ENCODE measurements around the gene BORCS5.

BORCS5 gene

DNA sequence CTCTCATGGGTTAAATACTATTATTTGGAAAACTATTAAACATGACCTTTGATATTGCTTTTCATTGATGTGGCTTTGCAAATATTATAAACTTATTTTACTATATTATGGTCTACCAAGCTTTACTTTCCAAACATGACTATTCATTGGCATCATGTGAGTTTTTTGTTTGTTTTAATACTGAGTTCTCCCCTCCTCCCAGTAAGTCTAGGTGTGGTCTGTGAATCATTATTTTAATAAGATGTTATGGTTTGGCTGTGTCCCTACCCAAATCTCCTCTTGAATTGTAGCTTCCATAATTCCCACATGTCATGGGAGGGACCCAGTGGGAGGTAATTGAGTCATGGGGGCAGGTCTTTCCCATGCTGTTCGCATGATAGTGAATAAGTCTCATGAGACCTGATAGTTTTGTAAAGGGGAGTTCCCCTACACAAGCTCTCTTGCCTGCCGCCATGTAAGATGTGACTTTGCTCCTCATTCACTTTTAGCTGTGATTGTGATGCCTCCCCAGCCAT lies 80.0 kb downstream of the BORCS5 start:
- DNase-seq (ENCODE audit: low read depth): no peak

DNA sequence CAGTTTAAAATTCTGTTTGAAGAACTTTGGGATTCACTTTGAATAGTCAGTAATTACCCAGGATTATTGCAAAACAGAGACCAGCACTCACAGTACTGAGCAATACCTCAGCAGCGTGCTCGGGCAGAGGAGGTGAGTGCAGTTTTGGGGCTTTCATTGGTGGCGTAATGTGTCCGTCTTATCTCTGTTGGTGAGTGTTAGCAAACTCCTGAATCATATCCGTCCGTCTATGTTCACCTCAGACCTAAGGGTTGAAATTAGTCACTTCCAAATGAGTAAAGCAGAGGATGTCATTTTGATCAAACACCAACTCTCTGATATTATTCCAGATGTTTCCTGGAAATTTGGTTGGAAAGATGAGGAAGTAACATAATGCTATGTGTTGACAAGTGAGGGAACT lies 82.8 kb downstream of the BORCS5 start:
- no peak for DNase-seq (ENCODE audit: low read depth)

DNA sequence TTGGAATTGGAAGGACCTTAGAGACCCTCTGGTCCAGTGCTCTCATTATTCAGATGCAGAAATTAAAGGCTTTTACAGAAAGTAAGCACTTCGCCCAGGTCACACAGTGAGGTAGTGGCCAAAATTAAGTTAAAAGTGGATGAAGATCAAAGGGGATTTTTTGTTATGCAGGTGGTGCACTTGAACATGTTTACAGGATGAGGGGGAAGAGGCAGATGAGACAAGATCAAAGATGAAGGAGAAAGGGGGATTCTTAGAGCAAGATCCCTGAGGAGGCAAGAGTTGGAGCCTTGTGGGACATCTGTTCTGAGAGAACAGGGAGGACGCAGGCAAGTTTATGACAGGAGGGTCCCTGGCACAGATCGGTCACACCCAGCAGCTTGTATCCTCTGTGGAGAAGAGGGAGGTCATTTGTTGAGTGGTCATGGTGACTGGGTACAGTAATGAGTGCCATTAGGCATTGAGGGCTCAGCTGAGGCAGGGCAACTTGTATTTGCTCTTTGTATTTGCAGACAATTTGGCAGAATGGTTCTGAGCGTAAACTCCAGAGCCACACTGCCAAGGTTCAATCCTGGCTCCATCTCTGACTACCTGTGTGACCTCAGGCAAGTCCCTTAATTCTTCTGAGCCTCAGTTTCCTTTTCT lies 84.0 kb downstream of the BORCS5 start:
- no peak for DNase-seq (ENCODE audit: low read depth)

DNA sequence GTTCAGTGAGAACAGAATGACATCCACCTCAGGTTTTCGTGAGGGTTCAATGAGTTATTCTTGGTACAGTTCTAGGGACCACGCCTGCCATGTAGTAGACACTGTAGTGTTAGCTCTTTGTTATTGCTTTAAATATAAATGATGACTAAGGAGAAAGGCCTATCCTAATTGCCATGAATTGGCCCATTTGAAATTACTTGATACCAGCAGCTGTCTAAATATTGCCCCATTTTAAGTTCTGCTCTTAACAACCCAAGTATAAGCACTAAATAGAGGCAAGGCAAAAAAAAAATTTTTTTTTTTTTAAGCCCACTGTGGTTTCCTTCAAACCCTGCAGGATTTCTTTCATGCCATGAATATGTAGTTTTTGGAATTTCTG lies 84.5 kb downstream of the BORCS5 start:
- DNase-seq (ENCODE audit: low read depth): no peak

DNA sequence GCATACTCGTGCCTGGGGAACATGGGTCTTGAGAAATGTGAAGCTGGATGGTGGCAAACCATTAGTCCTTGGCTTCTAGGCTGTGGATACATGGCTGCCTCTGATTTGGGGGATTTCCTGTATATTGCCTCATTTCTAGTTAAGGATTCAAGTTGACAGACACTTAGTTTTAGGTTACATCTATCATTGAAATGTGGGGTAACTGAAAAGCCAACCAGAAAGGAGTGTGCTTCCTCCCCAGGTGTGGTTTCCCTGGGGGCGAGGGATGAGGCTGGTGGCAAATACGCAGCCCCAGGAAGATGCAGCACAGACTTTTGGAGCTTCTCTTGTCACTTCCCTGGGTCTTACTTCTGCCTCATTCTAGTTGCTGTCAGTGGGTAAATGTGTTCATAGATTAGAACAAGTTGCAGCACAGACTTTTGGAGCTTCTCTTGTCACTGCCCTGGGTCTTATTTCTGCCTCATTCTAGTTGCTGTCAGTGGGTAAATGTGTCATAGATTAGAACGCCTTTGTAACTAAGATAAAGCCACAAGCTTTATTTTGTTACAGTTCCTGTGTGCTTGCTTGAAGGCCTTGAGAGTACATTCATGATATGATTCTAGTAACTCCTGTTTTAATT lies 85.1 kb downstream of the BORCS5 start:
- DNase-seq (ENCODE audit: low read depth): no peak

DNA sequence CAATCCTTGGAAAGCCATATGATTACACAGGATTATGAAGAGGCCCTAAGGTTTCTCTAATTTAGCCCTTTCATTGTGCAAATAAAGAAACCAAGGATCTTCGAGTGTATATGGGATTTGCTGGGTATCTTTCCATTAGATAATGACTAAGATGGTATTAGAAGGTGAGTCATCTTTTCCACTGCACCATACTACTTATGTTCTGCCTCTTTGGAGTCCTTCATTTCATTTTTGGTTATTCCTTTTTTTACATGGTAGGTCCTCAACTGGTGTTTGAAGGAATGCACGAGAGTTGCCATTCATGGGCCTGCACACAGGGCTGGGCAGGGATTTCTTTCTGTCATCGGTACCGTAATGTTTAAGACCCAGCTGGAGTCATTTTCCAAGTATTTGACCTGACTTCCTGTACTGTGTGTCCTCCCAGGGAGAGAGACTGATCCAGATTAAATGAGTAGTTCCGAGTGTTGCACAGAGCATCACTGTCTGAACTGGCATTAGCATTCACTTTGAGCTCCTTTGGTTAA lies 85.7 kb downstream of the BORCS5 start:
- no peak for DNase-seq (ENCODE audit: low read depth)

DNA sequence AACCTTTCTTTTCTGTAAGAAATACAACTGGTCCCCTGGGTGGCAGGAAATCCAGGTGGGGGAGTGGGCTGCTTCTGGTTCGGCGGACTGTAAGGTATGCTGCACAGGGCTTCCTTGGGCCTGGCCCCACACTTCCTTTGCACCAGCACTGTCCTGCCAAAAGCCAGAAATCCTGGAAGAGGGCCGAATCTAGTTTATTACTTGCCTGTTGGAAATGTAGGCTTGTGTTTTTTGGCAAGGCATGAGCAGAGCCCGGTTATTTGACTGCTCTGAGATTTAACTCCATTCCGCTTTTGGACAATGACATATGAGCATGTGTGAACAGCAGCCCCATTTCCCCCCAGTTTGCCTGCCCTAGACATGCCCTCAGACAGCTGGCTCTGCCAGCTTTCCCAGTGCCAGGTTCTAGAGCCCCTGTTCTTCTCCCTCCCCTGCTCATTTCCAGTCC lies 86.6 kb downstream of the BORCS5 start:
- DNase-seq (ENCODE audit: low read depth): no peak

DNA sequence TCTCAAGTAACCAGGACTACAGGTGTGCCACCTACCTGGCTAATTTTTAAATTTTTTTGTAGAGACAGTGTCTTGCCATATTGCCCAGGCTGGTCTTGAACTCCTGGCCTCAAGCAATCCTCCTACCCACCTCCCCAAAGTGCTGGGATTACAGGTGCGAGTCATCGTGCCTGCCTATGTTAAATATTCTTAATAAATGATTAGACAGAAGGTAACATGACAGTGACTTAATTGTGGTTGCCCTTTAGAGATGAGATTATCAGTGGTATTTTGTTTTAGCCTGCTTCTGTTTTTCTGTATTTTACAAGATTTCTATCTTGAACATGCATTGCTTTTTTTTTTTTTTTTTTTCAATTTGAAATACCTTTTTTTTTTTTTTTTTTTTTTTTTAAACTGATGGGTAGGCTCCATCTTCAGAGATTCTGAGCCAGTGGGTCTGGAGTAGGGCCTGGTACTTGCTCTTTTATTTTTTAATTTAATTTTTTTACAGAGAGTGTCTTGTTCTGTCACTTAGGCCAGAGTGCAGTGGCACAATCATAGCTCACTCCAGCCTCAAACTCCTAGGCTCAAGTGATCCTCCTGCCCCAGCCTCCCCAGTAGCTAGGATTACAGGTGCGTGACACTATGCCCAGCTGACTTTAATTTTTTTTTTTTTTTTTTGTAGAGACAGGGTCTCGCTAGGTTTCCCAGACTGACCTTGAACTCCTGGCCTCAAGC lies 88.4 kb downstream of the BORCS5 start:
- DNase-seq (ENCODE audit: low read depth): no peak

DNA sequence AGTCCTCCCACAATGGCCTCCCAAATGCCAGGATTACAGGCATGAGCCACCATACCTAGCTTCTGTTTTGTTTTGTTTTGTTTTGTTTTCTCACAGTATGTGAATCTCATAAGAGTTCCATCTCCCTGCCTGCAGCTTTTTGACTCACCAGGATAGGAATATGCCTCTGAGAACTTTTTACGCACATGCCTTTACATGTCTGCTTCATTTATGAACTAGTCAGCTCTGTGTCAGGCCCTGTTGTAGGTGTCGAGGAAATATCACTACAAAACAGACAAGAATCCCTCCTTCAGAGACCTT lies 89.0 kb downstream of the BORCS5 start:
- no peak for DNase-seq (ENCODE audit: low read depth)

DNA sequence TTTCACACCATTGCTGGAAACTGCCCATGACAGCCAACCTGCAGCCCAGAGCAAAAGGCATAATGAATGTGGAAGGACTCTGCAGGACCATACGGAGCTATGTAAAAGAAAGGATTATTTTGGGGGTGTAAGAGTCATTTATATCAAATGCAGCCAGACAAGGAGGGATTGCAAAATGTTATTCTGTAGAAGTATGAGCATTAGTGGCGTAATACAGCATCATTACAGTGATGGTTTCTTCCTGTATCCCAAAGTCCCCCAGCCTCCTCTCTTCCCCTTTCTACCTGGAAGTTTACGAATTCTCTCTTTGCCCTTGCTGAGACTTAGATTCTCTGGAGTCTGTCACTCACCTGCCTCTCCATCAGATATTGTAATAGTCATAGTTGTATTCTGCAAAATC lies 89.9 kb downstream of the BORCS5 start:
- no peak for DNase-seq (ENCODE audit: low read depth)

DNA sequence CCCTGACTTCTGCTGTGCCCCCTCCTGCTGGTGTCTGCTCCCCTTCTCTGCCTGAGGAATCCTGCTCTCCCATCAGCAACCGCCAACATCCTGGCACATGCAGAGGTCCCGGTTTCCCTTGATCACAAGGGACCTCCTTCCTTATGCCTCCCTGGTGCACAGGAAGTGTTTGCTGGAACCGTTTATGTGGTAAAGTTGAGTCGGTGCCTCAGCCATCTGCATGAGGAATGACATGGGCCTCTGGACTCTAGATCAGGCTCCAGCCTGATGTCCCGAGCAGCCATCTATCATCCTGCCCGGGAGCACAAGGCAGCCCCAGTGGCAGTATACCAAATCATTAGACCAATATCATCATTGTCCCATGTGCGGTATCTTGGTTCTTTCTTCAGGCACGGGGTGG lies 90.4 kb downstream of the BORCS5 start:
- no peak for DNase-seq (ENCODE audit: low read depth)

DNA sequence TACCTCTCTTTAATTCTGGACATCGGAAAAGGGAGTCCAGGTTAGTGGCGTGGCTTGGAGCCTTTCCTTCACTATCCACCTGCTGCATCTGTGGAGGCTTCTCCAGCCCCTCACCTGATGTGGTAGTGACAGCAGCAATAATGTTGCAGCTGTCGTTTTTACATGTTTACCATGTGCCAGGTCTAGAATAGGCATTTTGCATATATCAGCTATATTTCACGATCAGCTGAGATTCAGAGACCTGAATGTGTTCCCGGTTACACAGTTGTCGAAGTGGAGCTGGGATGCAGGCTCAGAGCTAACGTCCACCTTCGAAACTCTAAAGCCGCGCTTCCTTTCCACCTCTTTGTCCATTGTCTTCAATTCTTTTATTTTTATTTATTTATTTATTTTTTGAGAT lies 91.0 kb downstream of the BORCS5 start:
- no peak for DNase-seq (ENCODE audit: low read depth)

DNA sequence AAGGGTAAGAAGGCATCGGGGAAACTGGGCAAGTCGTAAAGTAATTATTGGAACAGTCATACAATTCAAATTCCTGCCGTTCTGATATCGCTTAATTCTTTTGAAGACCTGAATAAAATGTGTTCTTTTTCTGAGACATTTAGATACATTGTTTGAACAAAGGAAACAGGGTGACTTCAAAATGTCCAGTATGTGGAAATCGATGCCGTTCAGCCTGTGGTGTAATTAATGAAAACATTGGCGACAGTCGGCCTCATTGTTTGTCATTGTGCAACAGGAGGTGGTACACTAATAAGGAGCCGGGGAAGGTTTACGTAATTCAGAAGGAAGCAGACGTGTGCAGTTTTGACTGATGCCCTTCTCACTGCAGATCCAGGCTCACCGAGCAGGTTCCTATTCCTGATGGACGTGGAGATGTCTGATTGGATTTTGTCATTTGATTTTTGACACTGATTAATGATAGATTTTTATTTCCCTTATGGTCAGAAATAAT lies 92.7 kb downstream of the BORCS5 start:
- no peak for DNase-seq (ENCODE audit: low read depth)

DNA sequence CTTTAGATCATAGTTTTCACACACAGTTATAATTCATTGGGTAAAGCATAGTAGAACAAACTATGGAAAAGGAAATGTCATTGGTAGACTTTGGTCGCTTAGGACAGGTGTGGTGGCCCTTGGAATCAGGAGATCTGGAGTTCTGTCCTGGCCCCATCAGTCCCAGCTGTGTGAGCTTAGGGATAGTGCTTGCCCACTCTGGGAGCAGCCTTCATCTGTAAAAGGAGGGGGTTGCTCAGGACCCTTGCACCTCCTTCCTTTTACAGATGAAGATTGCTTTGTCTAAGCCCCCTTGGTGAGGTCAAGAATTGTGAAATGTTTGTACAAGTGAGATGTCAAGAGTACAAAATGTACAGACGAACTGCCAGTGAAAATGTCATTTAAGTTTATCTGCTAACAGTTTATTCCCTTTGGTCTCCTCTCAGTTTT lies 93.2 kb downstream of the BORCS5 start:
- no peak for DNase-seq (ENCODE audit: low read depth)

DNA sequence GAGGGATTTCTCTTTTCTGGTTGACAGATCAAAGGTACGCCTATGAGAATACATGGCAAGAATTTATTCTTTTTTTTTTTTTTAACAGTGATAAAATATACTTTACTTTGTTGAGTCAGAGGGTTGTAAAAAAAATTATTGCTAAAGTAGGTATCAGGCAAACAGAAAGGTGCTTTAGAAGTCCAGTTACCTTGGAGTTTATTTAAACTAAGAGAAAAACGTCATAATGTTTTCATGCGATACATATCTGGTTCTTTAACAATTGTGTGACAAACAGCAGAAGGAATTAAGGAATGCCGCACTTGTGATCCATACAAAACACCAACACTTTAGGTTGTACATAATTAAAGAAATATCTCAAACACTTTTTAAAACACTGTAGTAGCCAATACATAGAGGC lies 94.2 kb downstream of the BORCS5 start:
- DNase-seq (ENCODE audit: low read depth): no peak

DNA sequence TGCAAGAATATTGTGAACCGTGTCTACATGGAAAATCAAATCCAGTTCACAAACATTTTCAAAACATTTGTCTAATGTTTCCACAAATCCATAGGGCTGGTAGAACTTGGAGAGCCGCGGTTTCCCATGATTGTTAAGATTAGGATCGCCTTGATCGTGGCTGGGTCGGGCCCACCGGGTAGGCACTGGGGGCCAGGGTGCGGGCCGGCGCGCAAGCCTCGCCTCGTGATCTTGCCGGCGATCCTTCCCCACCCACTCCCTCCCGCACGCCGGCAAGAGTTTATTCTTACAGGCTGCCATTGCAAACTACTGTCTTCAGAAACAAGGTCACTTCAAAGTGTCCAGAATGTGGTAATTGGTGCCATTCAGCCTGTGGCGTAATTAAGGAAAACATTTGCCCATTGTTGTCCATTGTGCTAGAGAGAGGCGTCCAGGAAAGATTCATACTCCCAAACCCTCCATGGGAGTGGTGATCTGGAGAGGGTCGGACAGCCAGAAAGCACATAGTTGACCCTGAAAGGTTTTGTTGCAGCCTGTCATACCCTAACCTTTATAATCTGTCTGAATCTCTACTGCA lies 95.5 kb downstream of the BORCS5 start:
- no peak for DNase-seq (ENCODE audit: low read depth)

DNA sequence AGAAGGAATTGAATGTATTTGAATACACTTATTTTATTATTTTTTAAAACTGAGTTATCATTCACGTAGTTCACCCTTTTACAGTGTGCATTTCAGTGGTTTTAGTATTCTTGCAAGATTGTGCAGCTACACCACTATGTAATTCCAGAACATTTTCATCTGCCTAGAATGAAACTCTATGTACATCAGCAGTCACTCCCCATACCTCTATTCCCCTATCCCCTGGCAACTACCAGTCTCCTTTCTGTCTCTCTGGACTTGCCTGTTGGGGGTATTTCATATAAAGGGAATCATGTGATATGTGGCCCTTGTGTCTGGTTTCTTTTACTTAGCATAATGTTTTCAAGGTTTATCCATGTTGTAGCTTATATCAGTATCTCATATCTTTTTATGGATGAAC lies 96.8 kb downstream of the BORCS5 start:
- no peak for DNase-seq (ENCODE audit: low read depth)

DNA sequence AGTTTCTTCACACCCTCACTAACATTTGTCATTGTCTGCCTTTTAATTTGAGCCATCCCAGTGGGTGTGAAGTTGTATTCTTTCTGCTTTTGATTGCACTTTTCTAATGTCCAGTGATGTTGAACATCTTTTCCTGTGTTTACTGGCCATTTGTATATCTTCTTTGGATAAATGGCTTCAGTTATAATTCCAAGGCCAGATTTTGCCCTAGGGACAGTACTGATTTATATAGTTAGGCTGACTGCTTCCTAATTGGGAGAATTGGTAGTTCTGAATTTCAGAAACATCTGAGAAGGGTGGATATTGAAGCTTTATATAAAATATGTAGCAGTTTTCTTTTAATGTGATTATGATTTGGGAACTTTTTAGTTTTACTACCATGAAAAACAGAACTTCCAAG lies 97.4 kb downstream of the BORCS5 start:
- DNase-seq (ENCODE audit: low read depth): no peak

DNA sequence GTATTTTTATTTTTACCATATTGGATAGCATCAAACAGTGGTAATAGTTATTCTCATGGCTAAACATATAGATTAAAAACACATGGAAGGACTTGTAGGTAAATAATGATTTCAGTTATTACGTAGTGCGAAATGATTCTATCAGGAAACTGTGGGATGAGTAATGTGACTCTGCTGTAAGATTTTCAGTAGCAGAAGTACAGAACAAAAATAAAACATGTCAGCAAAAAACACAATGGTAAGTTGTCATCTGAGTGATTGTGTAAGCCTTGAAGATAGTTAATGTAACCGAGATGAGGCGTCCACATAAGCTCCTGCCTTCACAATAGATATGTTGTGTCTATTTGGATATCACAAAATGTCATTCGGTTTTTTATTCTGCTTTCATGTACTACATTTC lies 99.8 kb downstream of the BORCS5 start:
- no peak for DNase-seq (ENCODE audit: low read depth)

DNA sequence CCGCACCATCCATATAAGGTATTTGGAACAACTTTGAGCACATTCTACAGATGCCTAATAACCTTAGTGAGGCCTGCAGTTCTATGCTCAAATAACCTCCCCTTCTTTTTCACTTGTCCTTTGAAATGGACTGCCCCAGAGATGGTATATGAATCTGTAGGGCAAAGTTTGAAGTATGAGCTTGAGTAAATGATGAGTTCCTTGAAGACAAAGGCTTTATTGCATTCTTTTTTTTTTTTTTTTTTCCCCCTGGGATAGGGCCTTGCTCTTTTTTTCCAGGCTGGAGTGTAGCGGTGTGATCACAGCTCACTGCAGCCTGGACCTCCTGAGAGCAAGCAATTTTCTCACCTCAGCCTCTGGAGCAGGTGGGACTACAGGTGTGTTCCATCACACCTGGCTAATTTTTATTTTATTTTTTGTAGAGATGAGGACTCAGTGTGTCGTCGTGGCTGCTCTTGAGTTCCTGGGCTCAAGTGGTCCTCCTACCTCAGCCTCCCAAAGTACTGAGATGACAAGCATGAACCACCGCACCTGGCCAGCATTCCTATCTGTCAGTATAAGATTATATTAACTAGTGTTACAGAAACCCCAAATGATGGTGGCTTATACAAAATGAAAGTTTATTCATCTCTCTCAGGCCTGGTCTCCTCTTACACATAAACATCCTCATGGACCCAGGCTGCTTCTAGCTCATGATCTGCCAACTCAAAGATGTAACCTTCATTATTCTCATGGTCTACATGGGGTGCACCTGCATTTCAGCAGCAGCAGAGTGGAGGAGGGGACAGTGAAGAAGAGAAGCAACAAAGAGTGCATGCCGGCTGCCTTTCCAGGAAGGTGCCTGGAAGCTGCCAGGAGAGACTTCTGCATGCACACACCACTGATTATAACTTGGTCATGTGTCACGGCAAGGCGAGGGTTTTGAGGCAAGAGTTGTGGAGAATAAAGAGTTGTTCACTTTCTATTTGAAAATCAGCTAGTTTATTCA lies 104.4 kb downstream of the BORCS5 start:
- no peak for DNase-seq (ENCODE audit: low read depth)

DNA sequence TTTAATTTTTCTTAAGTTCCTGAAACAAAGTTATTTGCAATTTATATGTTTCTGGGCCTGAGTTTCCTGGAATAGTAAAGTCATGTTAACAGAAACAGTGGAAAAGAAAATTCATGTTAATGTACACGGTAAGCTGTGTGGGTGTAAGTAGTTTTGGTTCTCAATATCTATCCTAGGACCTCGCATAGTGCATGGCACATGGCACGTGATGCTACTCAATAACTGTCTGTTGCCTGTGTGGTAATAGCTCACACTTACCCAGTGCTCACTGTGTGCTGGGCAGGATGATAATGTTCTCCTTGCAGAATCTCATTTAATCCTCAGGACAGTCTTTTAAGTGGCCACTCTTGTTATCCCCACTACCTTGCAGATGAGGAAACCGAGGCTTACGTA lies 105.0 kb downstream of the BORCS5 start:
- DNase-seq (ENCODE audit: low read depth): no peak

DNA sequence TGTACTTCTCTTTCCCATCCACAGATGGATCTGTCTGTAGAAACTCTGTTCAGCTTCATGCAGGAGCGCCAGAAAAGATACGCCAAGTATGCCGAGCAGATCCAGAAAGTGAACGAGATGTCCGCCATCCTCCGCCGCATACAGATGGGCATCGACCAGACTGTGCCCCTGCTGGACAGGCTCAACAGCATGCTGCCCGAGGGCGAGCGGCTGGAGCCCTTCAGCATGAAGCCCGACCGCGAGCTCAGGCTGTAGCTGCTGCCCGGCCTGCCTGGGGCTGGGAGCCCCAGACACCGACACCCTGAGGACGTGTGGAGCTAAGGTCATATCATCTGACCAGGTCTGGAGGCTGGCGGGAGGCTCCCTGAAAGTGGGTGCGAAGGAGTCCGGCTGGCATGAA lies 108.6 kb downstream of the BORCS5 start:
- no peak for DNase-seq (ENCODE audit: low read depth)

All from GM04503 (cell line).